Nephron progenitor cell (in vitro differentiated cells): ENCODE measurements around the gene RAD51B.

Experiments used
- DNase-seq: peaks from one replicate; pipeline ENCODE4 v3.0.0; 2021
- H3K27ac Mint-ChIP-seq: 2 replicates; pipeline ENCODE4 v1.8.0; 2021; ENCODE audit warnings: mild to moderate bottlenecking, moderate library complexity, mixed read lengths
- H3K27me3 Mint-ChIP-seq: 2 replicates; pipeline ENCODE4 v1.8.0; 2021; ENCODE audit warnings: mild to moderate bottlenecking, low read depth, mixed read lengths; ENCODE audit not compliant: poor library complexity
- H3K36me3 Mint-ChIP-seq: 2 replicates; pipeline ENCODE4 v1.8.0; 2021; ENCODE audit warnings: low read depth, mixed read lengths
- H3K4me1 Mint-ChIP-seq: 2 replicates; pipeline ENCODE4 v1.8.0; 2021; ENCODE audit warnings: mixed read lengths
- H3K4me3 Mint-ChIP-seq: 2 replicates; pipeline ENCODE4 v1.8.0; 2021; ENCODE audit warnings: mild to moderate bottlenecking, moderate library complexity, mixed read lengths
- H3K9me3 Mint-ChIP-seq: 2 replicates; pipeline ENCODE4 v1.8.0; 2021; ENCODE audit warnings: mild to moderate bottlenecking, moderate library complexity, mixed read lengths
- CTCF ChIP-seq: fragments of 200-600 bp; sonication (generic); IDR thresholded peaks from 2 replicates; pipeline ENCODE4 v1.5.0; 2021; ENCODE audit warnings: antibody characterized with exemption

Gene RAD51B

DNA sequence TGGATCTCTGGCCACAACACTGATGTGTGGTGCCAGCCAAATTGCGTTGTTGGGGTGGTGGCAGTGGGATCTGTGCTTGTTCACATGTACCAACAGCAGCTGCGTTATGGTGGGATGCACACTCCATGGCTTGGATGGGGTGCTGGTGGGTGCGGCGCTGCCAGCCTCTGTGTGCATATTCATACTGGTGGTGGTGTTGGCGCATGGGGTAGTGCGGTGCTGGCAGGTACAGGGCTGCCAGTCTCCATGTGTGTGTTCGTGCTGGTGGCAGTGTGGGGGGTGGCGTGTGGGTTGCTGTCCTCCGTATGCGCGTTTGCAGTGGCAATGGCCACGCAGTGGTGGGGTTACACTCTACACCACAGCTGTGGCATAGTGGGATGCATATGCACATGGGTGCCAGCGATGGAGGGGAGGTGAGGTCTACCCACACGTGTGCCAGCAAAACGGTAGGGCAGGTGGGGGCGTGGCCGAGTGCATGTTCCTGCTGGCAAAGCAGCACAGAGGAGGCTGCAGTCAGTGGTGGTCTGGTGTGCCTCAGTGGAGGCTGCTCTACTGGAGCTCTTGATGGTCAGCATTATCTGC lies 26.5 kb downstream of the RAD51B start:
- Mint-ChIP-seq H3K27me3 (peaks cover 11% of the 10 kb centered on the region), H3K27ac (no peak overlapping the region), H3K4me3 (no peak overlapping the region), H3K9me3 (peaks cover 52% of the 10 kb centered on the region), H3K36me3 (peaks cover 62% of the 10 kb centered on the region), H3K4me1 (no peaks in the 10 kb centered on the region)
- DNase-seq = no peak
- TF ChIP-seq CTCF = no peak

DNA sequence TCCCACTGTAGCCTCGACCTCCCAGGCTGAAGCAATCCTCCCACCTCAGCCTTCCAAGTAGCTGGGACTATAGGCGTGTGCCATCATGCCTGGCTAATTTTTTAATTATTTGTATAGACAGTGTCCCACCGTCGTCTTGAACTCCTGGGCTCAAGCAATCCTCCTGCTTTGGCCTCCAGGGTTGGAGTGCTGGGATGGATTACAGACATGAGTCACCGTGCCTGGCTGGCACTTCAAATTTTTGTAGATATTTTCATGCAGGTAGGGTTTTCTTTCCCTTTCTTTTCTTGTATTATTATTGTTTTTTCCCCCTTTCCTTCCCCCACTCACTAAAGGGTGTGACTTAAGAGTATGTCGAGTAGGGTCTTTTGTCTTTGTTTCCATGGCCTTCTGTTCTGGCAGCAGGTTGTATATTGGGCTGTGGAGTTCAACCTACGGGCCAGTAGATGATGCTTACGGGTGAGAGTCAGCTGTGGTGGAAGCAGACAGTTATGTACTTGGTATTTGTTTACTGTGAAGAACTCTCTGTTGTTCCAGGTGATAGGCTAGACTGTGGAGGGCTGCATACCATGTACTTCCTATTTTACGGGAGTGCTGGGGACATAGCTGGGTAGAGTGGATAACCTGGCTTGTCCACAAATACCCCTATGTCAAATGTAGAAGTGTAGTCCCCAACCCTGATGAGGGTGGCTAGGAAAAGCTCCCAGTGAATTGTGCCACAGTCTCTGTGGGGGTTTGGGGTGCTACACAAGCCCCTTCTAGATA lies 30.7 kb downstream of the RAD51B start:
- H3K27me3 Mint-ChIP-seq = peaks cover 9% of the 10 kb centered on the region
- no peaks in the 10 kb centered on the region for H3K4me1 Mint-ChIP-seq
- TF ChIP-seq CTCF = no peak
- H3K27ac Mint-ChIP-seq = no peak overlapping the region
- H3K4me3 Mint-ChIP-seq = no peak overlapping the region
- peaks cover 44% of the 10 kb centered on the region for H3K36me3 Mint-ChIP-seq
- no peak for DNase-seq
- H3K9me3 Mint-ChIP-seq = peaks cover 45% of the 10 kb centered on the region

GRCh38 chr14:67851785-67852410 lies 32.3 kb downstream of the RAD51B start:
- no peak for DNase-seq
- Mint-ChIP-seq H3K4me3 (no peak overlapping the region), H3K36me3 (peaks cover 34% of the 10 kb centered on the region), H3K9me3 (peaks cover 33% of the 10 kb centered on the region), H3K27me3 (peaks cover 8% of the 10 kb centered on the region), H3K4me1 (no peaks in the 10 kb centered on the region), H3K27ac (no peak overlapping the region)
- TF ChIP-seq CTCF = no peak

GRCh38 chr14:67852926-67853604 lies 33.5 kb downstream of the RAD51B start:
- no peak for DNase-seq
- no peak for TF ChIP-seq CTCF
- peaks cover 22% of the 10 kb centered on the region for H3K36me3 Mint-ChIP-seq
- no peak overlapping the region for H3K27ac Mint-ChIP-seq
- no peaks in the 10 kb centered on the region for H3K4me1 Mint-ChIP-seq
- peaks cover 22% of the 10 kb centered on the region for H3K9me3 Mint-ChIP-seq
- H3K4me3 Mint-ChIP-seq = no peak overlapping the region
- no peaks in the 10 kb centered on the region for H3K27me3 Mint-ChIP-seq

- no peak for TF ChIP-seq CTCF
- H3K27ac Mint-ChIP-seq = no peak overlapping the region
Observed at GRCh38 chr14:67853715-67854114, 34.1 kb downstream of the RAD51B start.

More at GRCh38 chr14:67853715-67854114, 34.1 kb downstream of the RAD51B start:
- peaks cover 15% of the 10 kb centered on the region for H3K9me3 Mint-ChIP-seq
- no peak for DNase-seq
- no peaks in the 10 kb centered on the region for H3K4me1 Mint-ChIP-seq
- no peaks in the 10 kb centered on the region for H3K27me3 Mint-ChIP-seq
- H3K36me3 Mint-ChIP-seq = peaks cover 16% of the 10 kb centered on the region
- H3K4me3 Mint-ChIP-seq = no peak overlapping the region
